ENCODE results near the gene KCNAB1.

Gene KCNAB1

DNA sequence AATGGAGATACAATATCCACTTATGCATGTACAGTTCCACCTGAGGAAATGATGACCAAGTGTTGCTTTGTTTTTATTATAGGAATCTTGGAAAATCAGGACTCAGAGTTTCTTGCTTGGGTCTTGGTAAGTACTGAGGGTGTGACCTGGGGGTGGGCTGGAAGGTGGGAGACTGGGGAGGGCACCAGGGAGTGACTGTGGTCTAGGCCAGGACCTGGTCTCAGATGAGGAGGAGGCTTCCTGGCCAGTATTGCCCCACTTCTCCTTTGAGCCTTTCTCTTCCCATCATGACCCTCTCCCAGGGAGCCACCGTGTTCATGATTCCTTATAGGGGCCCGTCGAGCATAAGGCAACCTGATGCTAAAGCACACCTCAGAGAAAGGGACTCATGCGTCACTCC lies 301.2 kb downstream of the KCNAB1 start:
- DNase-seq, result no peak

- no peak for DNase-seq
Observed at GRCh38 chr3:156424758-156425157, 304.4 kb downstream of the KCNAB1 start.

DNA sequence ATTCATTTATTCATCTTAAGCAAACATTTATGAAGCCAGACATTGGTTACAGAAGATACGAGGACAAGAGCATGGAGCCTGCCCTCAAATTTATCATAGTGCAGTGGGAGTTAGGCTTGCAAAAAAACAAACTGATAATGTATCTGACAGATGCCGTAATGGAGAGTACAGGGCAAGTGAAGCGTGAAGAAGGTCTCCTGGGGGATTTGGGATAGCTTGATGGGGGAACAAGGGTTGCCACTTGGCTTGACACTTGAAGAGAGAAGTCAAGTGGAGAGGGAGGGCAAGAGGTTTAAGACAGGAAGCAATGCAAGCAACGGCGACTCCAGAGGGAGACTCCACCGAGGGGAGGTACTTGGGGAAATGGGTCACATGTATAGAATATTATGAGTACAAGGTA lies 305.3 kb downstream of the KCNAB1 start:
- no peak for DNase-seq

- DNase-seq, result no peak
Observed at GRCh38 chr3:156429125-156429524, 308.7 kb downstream of the KCNAB1 start.

GRCh38 chr3:156431334-156432124 lies 311.2 kb downstream of the KCNAB1 start:
- DNase-seq, result no peak

GRCh38 chr3:156432563-156432962 lies 312.2 kb downstream of the KCNAB1 start:
- DNase-seq, result no peak

DNA sequence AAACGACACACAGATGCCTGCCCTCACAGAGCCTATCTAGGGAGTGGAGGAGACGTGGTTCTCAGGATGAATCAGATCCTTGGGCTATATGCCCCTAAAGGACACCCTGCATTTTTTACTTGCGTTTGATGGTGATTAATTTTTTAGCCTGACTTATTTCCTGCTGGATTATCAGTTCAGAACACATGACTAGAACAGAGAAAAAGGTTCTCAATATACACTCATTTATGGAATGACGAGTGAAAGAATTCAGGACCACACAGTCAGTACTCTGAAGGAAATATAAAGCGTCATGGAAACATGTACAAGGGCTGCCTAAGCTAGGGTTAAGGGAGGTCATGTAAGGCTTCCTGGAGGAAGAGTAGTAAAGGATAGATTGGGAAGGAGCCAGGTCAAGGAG lies 312.8 kb downstream of the KCNAB1 start:
- DNase-seq, result no peak

- no peak for DNase-seq
Observed at GRCh38 chr3:156433910-156434309, 313.5 kb downstream of the KCNAB1 start.

DNA sequence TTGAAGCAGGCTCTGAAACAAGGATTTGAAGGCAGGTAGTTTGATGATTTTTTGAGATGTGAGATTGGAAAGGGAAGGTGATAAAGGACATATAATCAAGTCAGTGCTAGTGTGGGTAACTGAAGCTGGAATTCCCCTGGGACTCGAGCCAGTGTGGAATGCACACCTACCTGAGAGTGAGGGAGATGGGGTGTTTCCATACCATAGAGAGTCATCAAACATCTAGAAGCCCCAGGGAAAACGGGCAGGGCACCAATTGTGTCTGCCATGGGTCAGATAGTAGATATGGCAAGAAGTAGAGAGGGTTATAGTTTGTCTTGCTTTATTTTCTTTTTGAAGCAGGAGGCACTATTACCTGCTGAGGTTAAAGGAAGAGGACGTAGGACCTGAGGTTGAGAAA lies 314.5 kb downstream of the KCNAB1 start:
- no peak for DNase-seq

DNA sequence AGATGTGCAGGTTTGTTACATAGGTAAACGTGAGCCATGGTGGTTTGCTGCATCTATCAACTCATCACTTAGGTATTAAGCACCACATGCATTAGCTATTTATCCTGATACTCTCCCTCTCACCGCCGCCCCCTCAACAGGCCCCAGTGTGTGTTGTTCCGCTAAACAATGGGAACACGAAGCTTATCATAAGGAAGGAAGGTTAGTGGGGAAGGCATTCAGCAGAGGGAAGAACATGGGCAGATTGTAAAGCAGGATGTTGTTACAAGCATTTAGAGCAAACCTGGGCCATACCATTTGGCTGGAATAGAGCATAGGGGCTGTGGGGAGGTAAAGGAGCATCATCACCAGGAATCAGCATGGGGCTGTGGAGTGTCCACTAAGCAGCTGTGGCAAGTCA lies 322.7 kb downstream of the KCNAB1 start:
- no peak for DNase-seq

DNA sequence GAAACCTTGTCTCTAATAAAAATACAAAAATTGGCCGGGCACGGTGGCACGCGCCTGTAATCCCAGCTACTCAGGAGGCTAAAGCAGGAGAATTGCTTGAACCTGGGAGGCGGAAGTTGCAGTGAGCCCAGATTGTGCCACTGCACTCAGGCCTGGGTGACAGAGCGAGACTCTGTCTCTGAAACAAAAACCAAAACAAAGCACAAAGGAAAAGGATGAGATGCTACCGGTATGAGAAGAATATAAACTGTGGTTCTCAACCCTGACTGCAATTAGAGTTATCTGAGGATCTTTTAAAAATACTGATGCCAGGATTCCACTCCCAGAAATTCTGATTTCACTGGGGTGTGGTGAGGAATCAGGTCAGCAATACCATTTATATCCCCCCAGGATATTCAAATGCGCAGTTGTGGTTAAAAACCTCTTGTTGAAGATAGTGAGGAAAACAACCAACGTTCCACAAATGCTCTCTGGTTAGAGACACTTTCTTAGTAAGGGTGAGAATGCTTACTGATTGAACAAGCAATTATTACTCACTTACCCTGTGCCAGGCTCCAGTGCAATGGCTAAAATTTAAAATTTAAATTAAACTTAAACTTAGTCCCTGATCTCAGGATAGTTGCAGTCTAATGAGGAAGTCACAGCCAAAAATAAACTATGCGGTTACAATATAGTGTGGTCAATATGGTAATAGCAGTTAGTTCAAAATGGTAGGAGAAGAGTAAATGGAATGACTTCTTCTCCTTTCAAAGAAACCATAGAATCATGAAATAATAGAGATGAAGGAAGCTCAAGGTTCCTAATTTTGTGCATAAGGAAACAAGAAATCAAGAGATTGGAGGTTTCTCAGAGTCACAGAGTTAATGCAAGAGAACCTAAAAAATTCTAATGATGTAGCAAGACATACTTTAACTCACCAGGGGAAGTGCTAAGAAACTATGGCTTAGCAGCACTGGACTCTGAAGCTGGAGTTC lies 325.0 kb downstream of the KCNAB1 start:
- no peak for DNase-seq

- DNase-seq, result no peak
Observed at GRCh38 chr3:156448300-156448699, 327.9 kb downstream of the KCNAB1 start.

GRCh38 chr3:156449710-156450574 lies 329.6 kb downstream of the KCNAB1 start:
- no peak for DNase-seq

DNA sequence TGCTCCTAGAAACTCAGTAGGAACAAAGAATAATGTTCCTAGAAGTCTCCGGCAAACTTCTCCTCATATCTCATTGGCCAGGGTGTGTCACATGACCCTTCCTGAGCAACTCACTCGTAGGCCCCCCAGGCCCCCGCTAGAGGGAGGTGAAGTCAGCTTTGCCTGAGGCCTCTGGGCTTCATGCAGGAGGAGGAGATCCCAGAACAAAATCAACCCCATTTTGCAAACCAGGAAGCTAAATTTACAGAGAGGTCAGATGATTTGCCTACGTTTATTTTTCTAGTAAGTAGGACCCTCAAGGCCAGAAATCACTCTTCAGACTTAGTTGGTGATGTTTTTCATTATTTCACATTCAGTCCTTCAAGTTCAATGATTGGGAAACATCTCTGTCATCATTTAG lies 335.5 kb downstream of the KCNAB1 start:
- no peak for DNase-seq

- no peak for DNase-seq
Observed at GRCh38 chr3:156456771-156457224, 336.4 kb downstream of the KCNAB1 start.

GRCh38 chr3:156459434-156459833 lies 339.1 kb downstream of the KCNAB1 start:
- no peak for DNase-seq

DNA sequence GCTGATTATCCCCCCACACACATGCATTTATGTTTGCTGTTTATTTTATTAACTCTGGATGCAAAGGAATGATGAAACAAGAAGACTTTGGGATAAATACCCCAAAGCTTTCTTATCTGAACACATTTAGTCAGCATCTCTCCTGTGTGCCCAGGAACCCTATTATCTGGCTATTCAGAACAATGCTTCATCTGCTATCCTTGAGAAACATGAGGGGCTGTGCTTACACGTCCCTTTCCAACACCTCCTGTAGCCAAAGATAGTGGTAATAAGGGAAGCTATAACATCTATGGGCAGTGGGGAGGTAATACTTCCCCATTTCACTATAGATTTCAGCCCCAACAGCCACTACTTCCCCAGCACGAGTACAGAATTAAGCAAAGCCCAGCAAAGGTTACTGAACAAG lies 339.8 kb downstream of the KCNAB1 start:
- no peak for DNase-seq

- DNase-seq, result no peak
Observed at GRCh38 chr3:156461889-156462288, 341.5 kb downstream of the KCNAB1 start.

GRCh38 chr3:156463123-156463522 lies 342.7 kb downstream of the KCNAB1 start:
- DNase-seq, result no peak

GRCh38 chr3:156465194-156465593 lies 344.8 kb downstream of the KCNAB1 start:
- DNase-seq, result no peak

- no peak for DNase-seq
Observed at GRCh38 chr3:156469456-156469855, 349.1 kb downstream of the KCNAB1 start.

DNA sequence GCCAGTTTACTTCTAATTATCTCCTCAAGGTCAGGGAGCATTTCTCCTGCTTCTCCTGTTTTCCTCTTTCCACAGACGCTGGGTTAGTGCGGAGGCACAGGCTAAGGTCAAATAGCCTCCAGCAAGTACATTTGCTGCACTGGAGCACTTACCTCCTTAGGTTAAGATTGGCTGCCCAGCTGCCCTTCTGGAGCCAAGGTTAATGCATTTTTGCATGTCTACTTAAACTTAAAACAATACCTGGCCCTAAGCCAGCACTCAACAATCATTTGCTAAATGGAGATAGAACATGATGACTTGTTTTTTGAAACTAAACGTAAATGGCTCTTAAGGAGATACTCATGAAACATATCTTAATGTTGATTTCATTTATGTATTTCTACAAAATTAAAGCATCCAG lies 351.1 kb downstream of the KCNAB1 start:
- DNase-seq, result no peak

- DNase-seq, result no peak
Observed at GRCh38 chr3:156472150-156472549, 351.8 kb downstream of the KCNAB1 start.
